A673 (cell line): ENCODE measurements around the gene LDLRAD3. TPM values are rescaled to one million over a fixed set of nuclear protein-coding genes. Genes with fewer than 3 reads are reported as not detected.

Source experiments
- BruUV-seq: library from RNA; stranded (reverse); fragments of 400-500 nt; replicated peaks from 2 replicates; lab custom pipeline; 2021; lab: Mats Ljungman, UMichigan
- CTCF ChIA-PET: fragments of 300-600 bp; sonication (Branson Sonifier 250); formaldehyde crosslinking; loops from one replicate; lab custom pipeline; 2022; ENCODE audit warnings: antibody characterized with exemption; lab: Charles Lee
- POLR2A ChIA-PET: fragments of 300-600 bp; sonication (Branson Sonifier 250); formaldehyde crosslinking; loops from one replicate; lab custom pipeline; 2022; ENCODE audit warnings: antibody characterized with exemption; ENCODE audit not compliant: low non-redundant PET; lab: Charles Lee
- DNase-seq: peaks from one replicate; pipeline ENCODE4 v3.0.0-alpha.2; 2015; ENCODE audit warnings: low spot score
- H3K27ac ChIP-seq: fragments of 200-600 bp; sonication (generic); 2 replicates; pipeline ENCODE4 v1.5.1; 2016; ENCODE audit warnings: mixed run types, low read depth, mild to moderate bottlenecking, mixed read lengths, antibody characterized with exemption, low read length; ENCODE audit not compliant: poor library complexity, severe bottlenecking
- H3K27me3 ChIP-seq: fragments of 200-600 bp; sonication (generic); replicated peaks from 2 replicates; pipeline ENCODE4 v1.6.1; 2017; ENCODE audit warnings: mixed run types, low read depth, mild to moderate bottlenecking, mixed read lengths, antibody characterized with exemption, low read length; ENCODE audit not compliant: insufficient read depth, poor library complexity
- H3K36me3 ChIP-seq: fragments of 200-600 bp; sonication (generic); 2 replicates; pipeline ENCODE4 v1.6.1; 2016; ENCODE audit warnings: mixed run types, mild to moderate bottlenecking, mixed read lengths, antibody characterized with exemption, low read length; ENCODE audit not compliant: insufficient read depth, poor library complexity, severe bottlenecking
- H3K4me1 ChIP-seq: fragments of 200-600 bp; sonication (generic); 2 replicates; pipeline ENCODE4 v1.6.1; 2017; ENCODE audit warnings: mixed run types, mild to moderate bottlenecking, mixed read lengths, antibody characterized with exemption, low read length; ENCODE audit not compliant: insufficient read depth, poor library complexity, severe bottlenecking
- H3K4me3 ChIP-seq: fragments of 200-600 bp; sonication (generic); 2 replicates; pipeline ENCODE4 v1.5.1; 2016; ENCODE audit warnings: low read depth, mixed run types, mild to moderate bottlenecking, mixed read lengths, low read length; ENCODE audit not compliant: poor library complexity, severe bottlenecking
- H3K9me3 ChIP-seq: fragments of 200-600 bp; sonication (generic); 2 replicates; pipeline ENCODE4 v1.6.1; 2016; ENCODE audit warnings: mixed run types, low read depth, mild to moderate bottlenecking, mixed read lengths, antibody characterized with exemption, low read length; ENCODE audit not compliant: poor library complexity, severe bottlenecking
- EZH2 ChIP-seq: fragments of 200-600 bp; sonication (generic); IDR thresholded peaks from 2 replicates; pipeline ENCODE4 v1.6.1; 2017; ENCODE audit warnings: borderline replicate concordance, low read depth, mild to moderate bottlenecking, mixed read lengths, antibody characterized with exemption, low read length; ENCODE audit not compliant: poor library complexity, severe bottlenecking
- intact Hi-C: fragments of 100-400 bp; cut with micrococcal nuclease; formaldehyde crosslinking; loops from one replicate; pipeline ENCODE4 v1.10.0; 2022; ENCODE audit not compliant: unreplicated experiment
- total RNA-seq: library from RNA; stranded (reverse); gene quantifications from 2 replicates; pipeline ENCODE4 v1.2.3, GENCODE V29; 2021
- TF ChIP-seq, protein P1 (sequence below): fragments of 300-800, 200-600 bp; sonication (generic); conservative IDR thresholded peaks from 2 replicates; pipeline ENCODE4 v1.5.1; 2017; ENCODE audit warnings: low read depth, mild to moderate bottlenecking, antibody characterized with exemption, low read length, moderate library complexity, mixed read lengths

Gene LDLRAD3
- total RNA-seq, 1 experiment from 2014 or later, result 13.1 TPM

DNA sequence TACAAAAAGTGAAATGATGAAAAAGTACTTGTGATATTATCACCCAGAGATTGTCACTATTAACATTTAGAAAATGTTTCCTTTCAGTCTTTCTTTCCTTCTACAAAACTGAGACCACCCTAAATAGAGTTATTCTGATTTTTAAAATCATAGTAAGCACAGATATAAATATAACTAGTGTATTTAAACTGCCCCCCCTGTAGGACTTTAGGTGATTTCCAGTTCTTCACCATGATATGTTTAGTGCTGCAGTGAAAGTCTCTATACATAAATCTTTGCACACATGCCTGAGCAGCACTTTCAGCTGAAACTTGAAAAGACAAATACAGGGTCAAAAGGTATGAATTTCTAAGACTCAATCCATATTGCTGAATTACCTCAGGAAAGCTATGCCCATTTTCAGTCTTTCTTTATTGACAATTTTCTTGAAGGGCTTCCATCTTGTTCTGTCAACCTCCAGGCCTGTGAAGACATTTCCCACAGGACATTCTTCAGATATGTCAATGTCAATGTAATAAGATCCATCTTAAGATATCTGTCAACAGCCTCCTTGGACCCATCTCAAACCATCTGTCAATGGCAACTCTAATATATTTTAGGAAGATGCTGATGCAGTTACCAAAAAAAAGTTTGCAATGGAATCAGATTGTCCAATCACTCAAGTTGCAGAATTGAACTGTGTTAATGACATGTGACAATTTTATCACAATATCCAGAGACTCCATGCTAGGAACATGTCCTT lies 30.8 kb upstream of the LDLRAD3 start:
- no peak overlapping the region for H3K4me3 ChIP-seq
- H3K4me1 ChIP-seq, result no peaks in the 10 kb centered on the region
- DNase-seq, result no peak
- H3K9me3 ChIP-seq, result no peaks in the 10 kb centered on the region
- TF ChIP-seq, protein P1, sequence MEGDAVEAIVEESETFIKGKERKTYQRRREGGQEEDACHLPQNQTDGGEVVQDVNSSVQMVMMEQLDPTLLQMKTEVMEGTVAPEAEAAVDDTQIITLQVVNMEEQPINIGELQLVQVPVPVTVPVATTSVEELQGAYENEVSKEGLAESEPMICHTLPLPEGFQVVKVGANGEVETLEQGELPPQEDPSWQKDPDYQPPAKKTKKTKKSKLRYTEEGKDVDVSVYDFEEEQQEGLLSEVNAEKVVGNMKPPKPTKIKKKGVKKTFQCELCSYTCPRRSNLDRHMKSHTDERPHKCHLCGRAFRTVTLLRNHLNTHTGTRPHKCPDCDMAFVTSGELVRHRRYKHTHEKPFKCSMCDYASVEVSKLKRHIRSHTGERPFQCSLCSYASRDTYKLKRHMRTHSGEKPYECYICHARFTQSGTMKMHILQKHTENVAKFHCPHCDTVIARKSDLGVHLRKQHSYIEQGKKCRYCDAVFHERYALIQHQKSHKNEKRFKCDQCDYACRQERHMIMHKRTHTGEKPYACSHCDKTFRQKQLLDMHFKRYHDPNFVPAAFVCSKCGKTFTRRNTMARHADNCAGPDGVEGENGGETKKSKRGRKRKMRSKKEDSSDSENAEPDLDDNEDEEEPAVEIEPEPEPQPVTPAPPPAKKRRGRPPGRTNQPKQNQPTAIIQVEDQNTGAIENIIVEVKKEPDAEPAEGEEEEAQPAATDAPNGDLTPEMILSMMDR, result no peak
- TF ChIP-seq EZH2, result no peak
- intact Hi-C loops, result no loop called here
- no peak overlapping the region for H3K27ac ChIP-seq
- POLR2A ChIA-PET, result no interaction called here
- H3K27me3 ChIP-seq, result no peaks in the 10 kb centered on the region
- no TSS peak for BruUV-seq
- H3K36me3 ChIP-seq, result no peaks in the 10 kb centered on the region
- CTCF ChIA-PET, result no interaction called here

DNA sequence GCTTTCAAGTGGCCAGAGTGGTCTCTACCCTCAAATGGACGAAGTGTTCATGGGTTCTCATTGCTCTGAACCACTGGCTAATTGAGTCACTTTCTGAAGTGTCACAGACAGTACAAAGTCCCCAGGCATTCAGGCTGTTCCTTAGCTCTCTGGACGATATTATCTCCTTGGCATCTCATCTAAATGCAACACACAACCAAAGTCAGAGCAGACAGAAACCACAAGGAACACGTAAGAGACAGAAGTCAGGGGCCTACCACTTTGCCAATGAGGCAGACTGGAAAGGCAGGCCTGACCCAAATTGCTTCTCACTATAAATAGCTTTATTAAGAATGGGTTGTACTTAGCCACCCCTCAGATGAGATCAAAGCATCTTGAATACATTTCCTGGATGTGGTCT lies 29.0 kb upstream of the LDLRAD3 start:
- DNase-seq, result no peak
- no peaks in the 10 kb centered on the region for H3K27me3 ChIP-seq
- BruUV-seq, result no TSS peak
- H3K9me3 ChIP-seq, result no peaks in the 10 kb centered on the region
- CTCF ChIA-PET, result no interaction called here
- no peak overlapping the region for H3K4me3 ChIP-seq
- H3K4me1 ChIP-seq, result no peaks in the 10 kb centered on the region
- no peaks in the 10 kb centered on the region for H3K36me3 ChIP-seq
- intact Hi-C loops, result loop anchor here (5.0 kb wide), 1 partner anchor 48 kb away; no protein-coding TSS in a partner anchor
- no peak overlapping the region for H3K27ac ChIP-seq
- TF ChIP-seq, protein P1, result no peak
- TF ChIP-seq EZH2, result no peak
- POLR2A ChIA-PET, result no interaction called here

DNA sequence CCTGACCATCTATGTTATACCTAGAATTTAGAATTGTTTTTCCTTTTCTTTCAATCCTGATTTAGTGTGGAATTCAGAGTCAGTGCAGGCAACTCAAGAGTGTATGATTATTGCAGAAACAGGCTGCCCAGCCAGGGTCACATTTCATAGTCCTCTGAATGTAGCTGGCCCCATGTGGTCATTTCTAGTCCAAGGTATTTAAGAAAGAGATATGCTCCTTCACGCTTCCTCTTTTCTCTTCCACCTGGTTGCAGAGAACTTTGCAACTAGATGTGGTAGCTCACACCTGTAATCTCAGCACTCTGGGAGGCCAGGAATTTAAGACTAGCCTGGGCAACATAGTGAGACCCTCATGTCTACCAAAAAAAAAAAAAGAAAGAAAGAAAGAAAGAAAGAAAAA lies 27.6 kb upstream of the LDLRAD3 start:
- Histone ChIP-seq H3K27me3 (no peaks in the 10 kb centered on the region), H3K9me3 (no peaks in the 10 kb centered on the region), H3K4me3 (no peak overlapping the region), H3K4me1 (no peaks in the 10 kb centered on the region), H3K36me3 (no peaks in the 10 kb centered on the region), H3K27ac (no peak overlapping the region)
- TF ChIP-seq, protein P1, result no peak
- no peak for TF ChIP-seq EZH2
- BruUV-seq, result no TSS peak
- DNase-seq, result no peak
- CTCF ChIA-PET, result no interaction called here
- intact Hi-C loops, result loop anchor here (5.0 kb wide), 1 partner anchor 49 kb away; no protein-coding TSS in a partner anchor
- POLR2A ChIA-PET, result no interaction called here
